MG63 (cell line): Measurements from ENCODE around the gene PSD2. TPM values are rescaled to one million over a fixed set of nuclear protein-coding genes. Genes with fewer than 3 reads are reported as not detected.
A peak's percentile ranks its signal among the peaks of the same experiment; 100 is the strongest.

Source experiments
- DNase-seq: peaks from one replicate; pipeline ENCODE4 v3.0.0-alpha.2; 2020
- H3K27me3 ChIP-seq: fragments of 250-450 bp; sonication (Bioruptor Pico); 2 replicates; pipeline ENCODE4 v1.5.1; 2020; ENCODE audit warnings: mild to moderate bottlenecking, moderate library complexity
- H3K36me3 ChIP-seq: fragments of 250-450 bp; sonication (Bioruptor Pico); 2 replicates; pipeline ENCODE4 v1.5.1; 2020; ENCODE audit warnings: mild to moderate bottlenecking, moderate library complexity
- H3K4me3 ChIP-seq: fragments of 250-450 bp; sonication (Bioruptor Pico); 2 replicates; pipeline ENCODE4 v1.5.1; 2020; ENCODE audit warnings: mild to moderate bottlenecking, moderate library complexity
- H3K9me3 ChIP-seq: fragments of 250-450 bp; sonication (Bioruptor Pico); 2 replicates; pipeline ENCODE4 v1.5.1; 2020; ENCODE audit warnings: mild to moderate bottlenecking, moderate library complexity
- total RNA-seq: library from RNA; depleted of rRNA; stranded (reverse); fragments of >200 nt; shearing (Covaris generic); gene quantifications from 2 replicates; pipeline ENCODE4 v1.2.3, GENCODE V29; 2014; ENCODE audit warnings: low replicate concordance

PSD2 gene
- total RNA-seq, 1 experiment from 2014 or later = 0.16 TPM

DNA sequence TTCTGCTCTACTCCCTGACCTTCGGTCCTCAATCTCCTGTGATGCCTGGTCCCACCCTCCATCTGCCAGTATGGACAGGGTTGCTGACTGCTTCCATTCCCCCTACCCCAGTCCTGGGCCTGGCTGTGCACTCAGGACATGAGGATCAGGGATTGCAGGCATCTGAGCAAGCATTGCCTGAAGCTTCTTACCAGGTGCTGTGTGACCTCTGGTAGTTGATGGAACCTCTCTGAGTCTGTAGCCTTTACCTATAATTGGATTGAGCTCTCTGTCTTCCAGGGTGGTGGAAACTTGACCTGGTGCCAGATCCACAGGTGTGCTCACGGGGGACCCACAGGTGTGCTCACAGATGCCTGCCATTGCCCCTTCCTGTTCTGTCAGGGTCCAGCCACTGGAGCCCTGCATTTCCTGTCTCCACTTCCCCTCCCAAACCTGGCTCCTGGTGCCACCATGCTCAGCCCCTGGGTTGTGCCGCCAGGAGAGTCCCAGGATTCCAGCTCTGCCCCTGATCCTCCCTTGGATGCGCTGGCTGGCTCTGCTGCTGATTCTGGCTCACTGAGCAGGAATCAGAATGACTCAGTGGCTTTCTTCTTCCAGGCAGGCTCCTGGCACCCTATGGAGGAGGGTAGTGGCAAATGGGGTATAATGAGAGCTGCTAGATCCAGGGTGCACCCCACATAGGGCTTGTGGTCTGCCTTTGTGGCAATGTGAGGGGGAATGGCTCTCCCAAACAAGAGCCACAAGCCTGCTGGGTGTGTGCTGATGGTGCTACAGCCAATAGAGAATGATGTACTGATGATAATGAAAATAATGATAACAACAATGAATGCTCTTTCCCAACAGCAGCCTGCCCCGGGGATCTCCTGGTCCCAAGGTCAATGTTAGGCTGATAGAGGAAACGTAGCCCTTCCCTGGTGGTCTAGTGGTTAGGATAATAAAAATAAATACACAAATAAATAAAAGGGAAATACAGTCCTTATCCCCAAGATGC lies 35.2 kb upstream of the PSD2 start:
- DNase-seq = peak; percentile 95
- Histone ChIP-seq H3K36me3 (no peaks in the 10 kb centered on the region), H3K4me3 (no peak overlapping the region), H3K9me3 (no peaks in the 10 kb centered on the region), H3K27me3 (peaks cover 9% of the 10 kb centered on the region; the same call in 1 of the 2 replicates)

DNA sequence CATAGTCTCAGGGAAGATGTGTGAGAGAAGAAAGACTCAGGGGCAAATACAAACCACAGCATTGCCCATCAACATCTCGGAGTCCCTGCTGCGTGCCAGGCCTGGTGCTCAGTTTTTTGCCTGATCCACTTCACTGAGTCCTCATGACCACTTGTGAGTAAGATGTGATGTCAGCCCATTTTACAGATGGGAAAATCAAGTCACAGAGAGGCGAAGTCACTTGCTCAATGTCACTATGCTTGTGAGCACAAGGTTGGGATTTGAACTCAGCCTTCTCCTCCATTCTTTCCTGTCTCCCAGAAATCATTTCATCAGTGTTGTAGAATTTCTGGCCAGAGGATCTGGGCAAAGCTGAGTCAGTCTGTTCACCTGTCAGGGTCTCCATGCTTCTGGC lies 34.6 kb upstream of the PSD2 start:
- Histone ChIP-seq H3K36me3 (no peaks in the 10 kb centered on the region), H3K9me3 (no peaks in the 10 kb centered on the region), H3K4me3 (no peak overlapping the region), H3K27me3 (peaks cover 5% of the 10 kb centered on the region; the same call in 1 of the 2 replicates)
- DNase-seq = no peak

DNA sequence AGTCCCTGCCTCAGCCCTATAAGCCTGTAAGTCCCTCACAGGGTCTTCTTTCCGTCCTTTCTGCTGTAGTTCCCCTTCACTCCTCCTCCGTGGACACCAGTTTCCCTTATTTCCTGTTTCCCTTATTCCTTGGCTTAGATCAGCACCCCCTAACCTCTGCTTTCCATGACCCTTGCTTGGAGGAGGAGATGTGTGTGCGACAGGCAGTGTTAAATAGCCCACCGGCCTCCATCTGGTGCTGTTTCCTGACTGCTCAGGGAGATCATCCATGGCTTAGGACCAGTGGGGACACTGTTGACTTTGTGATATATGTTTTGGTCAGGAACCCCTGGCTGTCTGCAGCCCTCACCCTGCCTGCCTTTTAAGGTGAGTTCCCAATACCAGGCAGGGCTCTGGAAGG lies 34.1 kb upstream of the PSD2 start:
- H3K4me3 ChIP-seq = no peak overlapping the region

DNA sequence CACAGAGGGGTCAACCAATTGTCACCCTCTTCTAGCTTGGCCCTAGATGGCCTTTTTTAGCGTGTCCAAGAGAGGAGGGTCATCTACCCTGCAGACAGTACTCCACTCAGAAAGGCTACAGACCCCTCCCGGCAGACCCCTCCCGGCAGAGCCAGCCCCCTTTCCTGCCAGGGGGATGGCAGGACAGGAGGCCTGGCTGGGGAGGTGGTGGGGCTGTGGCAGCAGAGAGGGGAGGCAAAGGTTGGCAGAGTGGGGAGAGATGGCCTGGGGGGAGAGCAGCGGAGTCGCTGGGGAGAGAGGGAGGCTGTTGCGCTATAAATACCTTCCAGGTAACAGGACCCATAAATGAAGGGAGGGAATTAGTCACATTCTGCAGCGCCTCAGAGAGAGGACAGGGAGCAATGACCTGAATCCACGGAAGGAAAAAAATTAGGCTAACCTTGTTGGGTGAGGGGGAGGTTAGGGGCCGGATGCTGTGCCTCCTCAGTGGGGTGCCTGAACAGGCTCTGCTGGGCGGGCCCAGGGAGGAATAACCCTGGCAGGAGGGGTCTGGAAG lies 32.9 kb upstream of the PSD2 start:
- no peak for DNase-seq
- Histone ChIP-seq H3K36me3 (no peaks in the 10 kb centered on the region), H3K4me3 (no peak overlapping the region), H3K9me3 (no peaks in the 10 kb centered on the region), H3K27me3 (no peaks in the 10 kb centered on the region)

More for the DNA sequence above, 34.1 kb upstream of the PSD2 start:
- DNase-seq = no peak
- no peaks in the 10 kb centered on the region for H3K36me3 ChIP-seq
- H3K9me3 ChIP-seq = no peaks in the 10 kb centered on the region
- H3K27me3 ChIP-seq = peaks cover 1% of the 10 kb centered on the region; the same call in 1 of the 2 replicates

DNA sequence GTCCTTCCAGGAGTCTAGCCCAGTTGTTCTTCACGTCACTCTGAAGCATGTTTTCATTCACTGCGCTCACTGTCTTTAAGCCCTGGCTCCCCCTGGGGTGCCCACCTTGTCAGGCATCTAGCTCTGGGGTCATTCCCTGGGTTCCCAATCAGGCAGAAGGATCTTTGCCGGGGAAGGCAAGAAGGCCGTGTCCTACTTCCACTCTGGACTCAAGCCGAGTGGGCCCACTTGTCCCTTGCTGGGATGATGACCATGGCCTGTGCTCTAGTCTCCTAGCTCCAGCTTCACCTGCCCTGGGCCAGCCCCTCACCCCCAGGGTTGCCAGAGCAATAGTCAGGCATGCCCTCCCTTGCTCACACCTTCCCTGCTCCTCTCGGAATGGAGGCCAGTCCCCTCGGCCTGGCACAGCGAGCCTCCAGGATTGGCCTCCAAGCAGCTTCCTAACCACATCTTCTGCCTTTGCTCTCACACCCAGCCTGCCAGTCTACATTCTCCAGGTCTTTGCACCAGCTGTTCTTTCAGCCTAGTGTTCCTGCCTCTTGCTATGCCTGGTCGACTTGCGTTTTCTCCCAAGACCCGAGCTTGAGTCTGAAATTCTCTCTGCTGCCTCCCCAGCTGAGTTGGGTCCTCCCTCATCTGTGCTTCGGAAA lies 32.2 kb upstream of the PSD2 start:
- Histone ChIP-seq H3K9me3 (no peaks in the 10 kb centered on the region), H3K36me3 (no peaks in the 10 kb centered on the region), H3K27me3 (no peaks in the 10 kb centered on the region), H3K4me3 (no peak overlapping the region)
- DNase-seq = no peak

DNA sequence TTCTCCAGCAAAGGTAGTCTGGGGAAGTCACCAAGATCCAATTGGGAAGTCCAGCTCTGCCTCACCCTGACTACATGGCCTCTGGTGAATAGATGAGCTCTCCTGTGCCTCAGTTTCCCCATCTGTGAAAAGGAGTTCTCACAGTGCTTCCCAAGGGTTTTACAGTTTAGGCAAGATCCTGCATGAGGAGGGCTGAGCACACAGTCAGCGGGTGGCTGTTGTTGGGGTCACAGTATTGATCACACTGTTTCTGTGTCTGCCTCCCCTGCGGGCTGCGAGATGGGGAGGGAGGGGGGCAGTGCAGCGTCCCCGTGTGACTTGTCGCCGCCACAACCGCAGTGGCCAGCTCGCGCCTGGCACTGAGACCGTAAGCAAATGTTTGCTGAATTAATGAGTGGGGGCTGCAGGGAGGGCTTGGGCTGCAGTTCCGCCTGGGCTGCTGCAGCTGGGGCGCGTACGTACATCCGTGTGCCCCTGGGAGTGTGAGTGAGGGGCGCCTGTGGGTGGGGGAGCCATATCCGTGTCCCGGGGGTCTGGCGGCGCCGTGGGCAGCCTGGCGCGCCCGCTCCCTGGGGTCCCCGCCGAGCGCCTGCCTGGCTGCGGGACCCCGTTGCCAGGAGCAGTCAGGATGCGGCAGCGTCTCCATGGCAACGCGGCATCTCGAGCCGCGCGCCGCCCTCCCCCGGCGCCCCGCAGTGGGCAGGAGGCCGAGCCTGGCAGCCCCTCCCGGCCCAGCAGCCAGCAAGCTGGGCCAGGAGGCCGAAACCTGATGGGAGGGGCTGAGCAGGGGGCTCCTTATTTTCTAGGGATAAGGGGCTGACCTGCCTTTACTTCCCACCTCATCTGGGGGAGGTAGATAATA lies 31.4 kb upstream of the PSD2 start:
- Histone ChIP-seq H3K9me3 (no peaks in the 10 kb centered on the region), H3K27me3 (no peaks in the 10 kb centered on the region), H3K4me3 (no peak overlapping the region), H3K36me3 (no peaks in the 10 kb centered on the region)
- no peak for DNase-seq

DNA sequence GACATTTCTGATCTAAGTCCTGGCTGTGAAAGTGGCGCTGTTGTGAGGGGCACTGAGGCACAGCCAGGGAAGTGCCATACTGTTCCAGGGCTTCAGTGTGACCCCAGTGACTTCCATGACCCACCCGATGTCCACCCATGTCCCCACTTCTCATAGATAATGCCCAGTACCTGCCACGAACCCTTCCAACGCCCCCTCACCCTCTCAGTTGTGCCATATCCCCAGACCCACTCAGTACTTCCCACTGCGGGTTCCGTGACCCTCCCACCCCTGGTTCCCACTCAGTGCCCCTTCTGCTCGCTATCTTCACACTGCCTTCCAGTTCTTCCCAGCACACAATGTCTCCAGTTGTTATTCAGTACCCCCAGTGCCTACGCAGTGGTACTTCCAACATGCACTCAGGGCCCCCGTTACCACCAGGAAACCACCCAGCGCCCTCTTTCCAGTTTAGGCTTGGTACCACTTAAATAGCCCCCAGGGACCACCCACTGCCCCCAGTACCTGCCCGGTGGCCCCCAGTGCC lies 30.7 kb upstream of the PSD2 start:
- H3K36me3 ChIP-seq = no peaks in the 10 kb centered on the region
- H3K9me3 ChIP-seq = no peaks in the 10 kb centered on the region
- no peak overlapping the region for H3K4me3 ChIP-seq
- DNase-seq = no peak
- H3K27me3 ChIP-seq = no peaks in the 10 kb centered on the region

DNA sequence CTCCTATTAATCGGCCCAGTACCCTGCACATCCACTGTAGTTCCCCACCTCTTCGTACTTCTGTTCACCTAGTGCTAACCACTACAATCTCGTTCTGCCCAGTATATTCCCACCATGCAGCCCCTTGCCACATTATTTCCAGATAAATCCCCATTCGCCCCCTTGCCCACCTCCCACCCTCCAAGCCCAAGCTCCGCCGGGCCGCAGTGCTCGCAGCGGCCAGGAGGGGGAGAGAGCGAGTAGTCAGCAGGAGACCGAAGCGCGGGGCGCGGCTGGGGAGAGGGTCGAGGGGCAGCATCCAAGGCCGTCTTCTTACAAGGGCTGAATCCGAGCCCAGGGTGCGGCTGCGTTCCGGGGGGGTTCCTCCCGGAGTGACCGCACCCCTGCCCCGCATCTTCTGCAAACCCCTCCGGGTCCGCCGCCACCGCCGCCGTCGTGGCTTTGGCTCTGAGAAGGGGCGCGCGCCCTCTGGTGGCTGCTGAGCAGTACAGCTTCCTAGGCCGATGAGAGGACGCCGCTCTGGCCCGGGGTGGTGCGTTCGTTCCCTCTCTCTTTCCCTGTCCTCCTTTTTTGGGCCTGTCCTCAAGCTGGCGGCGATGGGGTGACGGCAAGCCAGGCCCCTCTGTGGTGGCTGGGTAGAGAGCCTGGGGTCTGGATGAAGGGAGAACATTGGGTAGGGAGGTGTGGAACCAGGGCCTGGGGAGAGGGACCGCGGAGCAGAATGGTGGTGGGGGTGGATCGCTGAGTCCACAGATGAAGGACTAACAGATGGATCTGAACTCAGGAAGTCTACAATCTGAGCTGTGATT lies 30.0 kb upstream of the PSD2 start:
- Histone ChIP-seq H3K9me3 (no peaks in the 10 kb centered on the region), H3K36me3 (no peaks in the 10 kb centered on the region), H3K4me3 (peak overlapping the region; percentile 58), H3K27me3 (no peaks in the 10 kb centered on the region)
- DNase-seq = peak; percentile 78

DNA sequence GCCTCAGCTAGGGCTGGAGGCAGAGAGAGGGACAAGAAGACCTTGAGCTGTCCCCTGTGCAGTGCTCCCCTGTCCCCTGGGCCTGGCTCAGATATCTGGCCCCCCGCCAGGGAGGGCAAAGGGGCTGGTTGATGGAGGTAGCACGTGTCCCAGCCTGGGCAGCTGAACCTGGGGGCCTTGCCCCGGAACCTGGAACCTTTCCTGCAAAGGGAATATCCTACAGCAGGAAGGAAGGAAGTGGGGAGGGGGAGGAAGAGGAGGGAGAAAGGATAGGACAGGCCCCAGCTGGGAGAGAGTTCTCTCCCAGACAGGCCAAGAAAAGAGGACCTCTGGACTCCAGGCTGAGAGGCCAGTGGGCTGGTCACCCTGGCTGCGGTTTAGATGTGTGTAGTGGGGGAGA lies 27.6 kb upstream of the PSD2 start:
- no peak for DNase-seq
- Histone ChIP-seq H3K4me3 (no peak overlapping the region), H3K36me3 (no peaks in the 10 kb centered on the region)

DNA sequence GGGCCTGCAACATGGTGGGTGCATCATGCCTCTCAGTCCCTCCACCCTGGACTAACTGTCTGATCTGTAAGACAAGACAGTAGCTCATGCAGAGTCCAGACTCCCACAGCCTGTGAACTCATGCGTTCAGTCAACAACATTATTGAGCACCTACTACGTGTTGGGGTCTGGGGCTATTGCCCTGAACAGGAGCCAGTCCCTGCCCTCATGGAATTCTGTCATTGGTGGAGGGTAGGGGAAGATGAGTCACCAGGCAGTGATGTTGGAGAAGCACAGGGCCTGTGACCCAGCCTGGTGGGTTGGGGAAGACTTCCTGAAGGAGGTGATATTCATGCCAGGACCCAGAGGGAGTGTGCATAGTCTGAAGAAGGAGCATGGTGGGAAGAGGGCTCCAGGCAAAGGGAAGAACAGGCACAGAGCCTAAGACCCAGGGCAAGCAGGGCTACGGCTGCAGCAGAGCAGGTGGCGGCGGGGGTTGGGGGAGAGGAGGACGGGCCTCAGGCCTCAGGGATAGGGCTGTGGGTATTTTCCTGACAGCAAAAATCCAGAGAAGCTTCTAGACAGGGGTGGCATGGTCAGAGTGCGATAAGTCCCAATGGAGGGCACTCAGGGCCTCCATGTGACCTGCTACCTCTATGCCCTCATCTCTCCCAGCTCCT lies 26.7 kb upstream of the PSD2 start:
- Histone ChIP-seq H3K4me3 (no peak overlapping the region), H3K27me3 (no peaks in the 10 kb centered on the region), H3K36me3 (no peaks in the 10 kb centered on the region), H3K9me3 (no peaks in the 10 kb centered on the region)
- DNase-seq = peak; percentile 64

More for the DNA sequence above, 27.6 kb upstream of the PSD2 start:
- Histone ChIP-seq H3K27me3 (no peaks in the 10 kb centered on the region), H3K9me3 (no peaks in the 10 kb centered on the region)

DNA sequence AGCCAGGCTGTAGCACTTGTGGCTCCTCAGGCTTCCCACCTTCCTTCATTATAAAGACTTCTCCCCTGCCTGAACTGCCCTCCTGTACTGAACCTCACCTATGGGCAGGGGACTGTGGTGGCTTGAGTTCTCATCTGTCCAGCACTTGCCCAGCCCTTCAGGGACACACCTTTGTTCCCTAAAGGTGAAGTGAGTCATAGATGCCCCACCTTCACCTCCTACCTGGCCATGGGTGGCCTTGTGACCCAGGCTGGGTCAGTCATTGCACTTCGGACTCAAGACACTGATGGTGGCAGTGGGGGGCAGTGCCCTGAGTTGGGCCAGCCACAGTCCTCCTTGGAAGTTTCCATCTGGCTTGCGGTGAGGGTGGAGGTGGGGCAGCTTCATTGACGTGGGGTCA lies 26.1 kb upstream of the PSD2 start:
- Histone ChIP-seq H3K9me3 (no peaks in the 10 kb centered on the region), H3K36me3 (no peaks in the 10 kb centered on the region), H3K27me3 (no peaks in the 10 kb centered on the region), H3K4me3 (no peak overlapping the region)
- no peak for DNase-seq

DNA sequence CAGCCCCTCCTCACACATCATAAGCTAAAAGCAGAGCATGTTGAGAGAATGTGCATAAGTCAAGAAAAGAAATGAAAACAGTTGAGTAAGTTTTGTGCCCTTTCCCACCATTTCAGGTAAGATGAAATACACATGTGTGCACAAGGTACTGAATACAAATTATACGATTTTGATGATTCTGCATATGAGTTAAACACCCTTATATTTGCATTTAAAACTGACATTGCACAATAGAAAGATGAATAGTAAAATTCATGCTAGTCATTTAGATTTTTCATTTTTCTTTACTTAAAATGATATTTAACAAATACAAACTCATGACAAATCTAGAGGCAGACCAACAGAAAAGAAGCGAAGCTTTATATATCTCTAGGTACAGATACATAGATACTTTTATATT lies 24.9 kb upstream of the PSD2 start:
- H3K9me3 ChIP-seq = no peaks in the 10 kb centered on the region

DNA sequence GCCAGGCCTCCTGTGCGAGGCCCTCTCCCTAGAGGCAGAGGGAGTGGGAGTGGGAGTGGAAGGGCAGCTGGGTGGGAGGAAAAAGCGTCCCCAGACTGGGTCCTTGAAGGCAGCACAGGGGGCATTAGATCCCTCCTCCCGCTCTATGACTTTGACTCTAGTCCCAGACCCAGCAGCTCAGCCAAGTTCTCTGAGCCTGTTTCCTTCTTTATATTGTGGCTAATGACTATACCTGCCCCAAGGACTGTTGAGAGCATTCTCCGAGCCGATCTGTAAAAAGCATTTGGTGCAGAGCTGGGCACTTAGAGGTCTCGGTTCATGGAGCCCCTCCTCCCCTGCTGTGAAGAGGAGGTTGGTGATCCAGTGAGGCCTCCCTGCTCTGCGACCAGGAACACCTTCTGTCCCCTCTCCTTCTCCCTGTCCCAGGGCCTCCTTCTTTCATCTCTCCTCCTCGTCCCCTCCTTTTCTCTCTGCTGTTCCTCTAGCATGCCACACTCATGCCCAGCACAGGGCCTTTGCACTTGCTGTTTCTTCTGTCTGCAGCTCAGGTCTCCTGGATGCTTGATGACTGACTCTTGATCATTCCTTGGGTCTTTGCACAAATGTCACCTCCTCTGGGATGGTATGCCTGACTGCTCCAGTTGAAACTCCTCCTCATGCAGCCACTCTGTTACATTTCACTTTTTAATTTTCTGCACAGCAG lies 23.4 kb upstream of the PSD2 start:
- H3K27me3 ChIP-seq = no peaks in the 10 kb centered on the region
- no peak for DNase-seq
- no peak overlapping the region for H3K4me3 ChIP-seq
- no peaks in the 10 kb centered on the region for H3K9me3 ChIP-seq
- no peaks in the 10 kb centered on the region for H3K36me3 ChIP-seq

More for the DNA sequence above, 24.9 kb upstream of the PSD2 start:
- H3K4me3 ChIP-seq = no peak overlapping the region
- H3K27me3 ChIP-seq = no peaks in the 10 kb centered on the region
- no peaks in the 10 kb centered on the region for H3K36me3 ChIP-seq
- no peak for DNase-seq

DNA sequence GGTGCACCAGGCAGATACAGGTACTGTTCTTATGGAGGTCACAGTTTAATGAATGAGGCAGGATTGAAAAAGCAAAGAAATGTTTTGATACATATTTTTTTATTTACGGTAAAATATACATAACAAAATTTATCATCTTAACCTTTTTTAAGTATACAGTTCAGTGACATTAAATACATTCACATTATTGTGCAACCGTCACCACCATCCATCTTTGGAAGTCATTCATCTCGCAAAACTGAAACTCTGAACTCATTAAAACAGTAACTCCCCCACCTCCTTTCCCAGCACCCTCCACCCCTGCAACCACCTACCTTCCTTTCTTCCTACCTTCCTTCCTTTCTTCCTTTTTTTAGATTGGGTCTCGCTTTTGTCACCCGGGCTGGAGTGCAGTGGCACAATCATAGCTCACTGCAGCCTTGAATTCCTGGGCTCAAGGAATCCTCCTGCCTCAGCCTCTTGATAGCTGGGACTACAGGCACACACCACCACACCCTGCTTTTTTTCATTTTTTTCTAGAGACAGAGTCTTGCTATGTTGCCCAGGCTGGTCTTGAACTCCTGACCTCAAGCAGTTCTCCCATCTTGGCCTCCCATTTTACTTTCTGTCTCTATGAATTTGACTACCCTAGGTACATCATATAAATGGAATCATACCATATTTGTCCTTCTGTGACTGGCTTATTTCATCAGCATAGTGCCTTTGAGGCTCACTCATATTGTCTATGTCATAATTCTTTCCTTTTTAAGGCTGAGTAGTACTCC lies 22.5 kb upstream of the PSD2 start:
- no peak for DNase-seq
- no peak overlapping the region for H3K4me3 ChIP-seq
- H3K36me3 ChIP-seq = no peaks in the 10 kb centered on the region
- no peaks in the 10 kb centered on the region for H3K27me3 ChIP-seq
- H3K9me3 ChIP-seq = no peaks in the 10 kb centered on the region
